Testis (tissue), 2 donors: ENCODE data around the gene ERC2.

Experiments used
- CTCF ChIP-seq, 3 experiments: fragments of 450-650 bp in 2 of 3; fragments of 200-600 bp in 1 of 3; sonication (generic) in 1 of 3; IDR thresholded peaks; one replicate each; pipeline ENCODE4 v1.5.1; 2016 to 2019; ENCODE audit warnings: antibody characterized with exemption in 3 of 3, mild to moderate bottlenecking in 2 of 3, moderate library complexity in 1 of 3
- POLR2A ChIP-seq: fragments of 450-650 bp; IDR thresholded peaks from one replicate; pipeline ENCODE4 v1.6.1; 2017; ENCODE audit warnings: antibody characterized with exemption, mild to moderate bottlenecking, moderate library complexity

GRCh38 chr3:55868347-55868746 lies 599.9 kb downstream of the ERC2 start:
- TF ChIP-seq CTCF (IDR thresholded peaks at IDR 0.05), result no peak
- no peak for TF ChIP-seq POLR2A
